GM18511 (cell line): ENCODE results near the gene ACOT13.
"Not testable (repeated sequence)": the region's sequence is repeated elsewhere in the genome, so short reads cannot be mapped to it uniquely, and the experiment has no call there.

Experiments
- ATAC-seq: cut with Tn5 transposase; IDR thresholded peaks from one replicate; pipeline ENCODE4 v1.9.1; 2021; ENCODE audit warnings: mild to moderate bottlenecking, moderate library complexity; ENCODE audit not compliant: unreplicated experiment

Gene ACOT13

GRCh38 chr6:24666641-24667377 is at the start of gene ACOT13, which contains the start of gene TDP2:
ACOT13 (plus strand) TSS chr6:24667077; CDS start chr6:24667264, 187 bp downstream.
TDP2 (minus strand) TSS chr6:24666899; CDS start chr6:24666862, 37 bp downstream.
- peak; percentile 96 for ATAC-seq

- no peak for ATAC-seq
Measured at GRCh38 chr6:24619661-24620060, 47.2 kb upstream of the ACOT13 start.

- ATAC-seq: no peak
Measured at GRCh38 chr6:24620637-24621036, 46.2 kb upstream of the ACOT13 start.

- ATAC-seq: no peak
Measured at GRCh38 chr6:24621626-24622289, 45.1 kb upstream of the ACOT13 start.

GRCh38 chr6:24630856-24631505 is 35.9 kb upstream of the ACOT13 start:
- no peak for ATAC-seq

GRCh38 chr6:24631671-24632070 is 35.2 kb upstream of the ACOT13 start:
- no peak for ATAC-seq

- no peak for ATAC-seq
Measured at GRCh38 chr6:24632573-24632972, 34.3 kb upstream of the ACOT13 start.

GRCh38 chr6:24636681-24637080 is 30.2 kb upstream of the ACOT13 start:
- ATAC-seq: no peak

- ATAC-seq: no peak
Measured at GRCh38 chr6:24640166-24640565, 26.7 kb upstream of the ACOT13 start.

GRCh38 chr6:24640631-24641030 is 26.2 kb upstream of the ACOT13 start:
- ATAC-seq: not testable (repeated sequence)

- ATAC-seq: no peak
Measured at GRCh38 chr6:24642061-24642460, 24.8 kb upstream of the ACOT13 start.

- no peak for ATAC-seq
Measured at GRCh38 chr6:24643920-24644319, 23.0 kb upstream of the ACOT13 start.

GRCh38 chr6:24644377-24644776 is 22.5 kb upstream of the ACOT13 start:
- ATAC-seq: no peak

- ATAC-seq: no peak
Measured at GRCh38 chr6:24646771-24647170, 20.1 kb upstream of the ACOT13 start.

GRCh38 chr6:24648276-24648675 is 18.6 kb upstream of the ACOT13 start:
- ATAC-seq: no peak

- no peak for ATAC-seq
Measured at GRCh38 chr6:24649691-24650090, 17.2 kb upstream of the ACOT13 start.

- ATAC-seq: no peak
Measured at GRCh38 chr6:24650365-24650764, 16.5 kb upstream of the ACOT13 start.

- ATAC-seq: no peak
Measured at GRCh38 chr6:24655215-24655614, 11.7 kb upstream of the ACOT13 start.

- no peak for ATAC-seq
Measured at GRCh38 chr6:24658573-24659560, 8.0 kb upstream of the ACOT13 start.

- no peak for ATAC-seq
Measured at GRCh38 chr6:24659561-24659960, 7.3 kb upstream of the ACOT13 start.

GRCh38 chr6:24660105-24660504 is 6.8 kb upstream of the ACOT13 start:
- no peak for ATAC-seq
